ENCODE measurements around the gene TMEM52.

GRCh38 chr1:1876335-1876930 is 42.6 kb downstream of the TMEM52 start:
- TF ChIP-seq, protein P1, sequence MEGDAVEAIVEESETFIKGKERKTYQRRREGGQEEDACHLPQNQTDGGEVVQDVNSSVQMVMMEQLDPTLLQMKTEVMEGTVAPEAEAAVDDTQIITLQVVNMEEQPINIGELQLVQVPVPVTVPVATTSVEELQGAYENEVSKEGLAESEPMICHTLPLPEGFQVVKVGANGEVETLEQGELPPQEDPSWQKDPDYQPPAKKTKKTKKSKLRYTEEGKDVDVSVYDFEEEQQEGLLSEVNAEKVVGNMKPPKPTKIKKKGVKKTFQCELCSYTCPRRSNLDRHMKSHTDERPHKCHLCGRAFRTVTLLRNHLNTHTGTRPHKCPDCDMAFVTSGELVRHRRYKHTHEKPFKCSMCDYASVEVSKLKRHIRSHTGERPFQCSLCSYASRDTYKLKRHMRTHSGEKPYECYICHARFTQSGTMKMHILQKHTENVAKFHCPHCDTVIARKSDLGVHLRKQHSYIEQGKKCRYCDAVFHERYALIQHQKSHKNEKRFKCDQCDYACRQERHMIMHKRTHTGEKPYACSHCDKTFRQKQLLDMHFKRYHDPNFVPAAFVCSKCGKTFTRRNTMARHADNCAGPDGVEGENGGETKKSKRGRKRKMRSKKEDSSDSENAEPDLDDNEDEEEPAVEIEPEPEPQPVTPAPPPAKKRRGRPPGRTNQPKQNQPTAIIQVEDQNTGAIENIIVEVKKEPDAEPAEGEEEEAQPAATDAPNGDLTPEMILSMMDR (IDR thresholded peaks at IDR 0.05): no peak
- TF ChIP-seq POLR2A (IDR thresholded peaks at IDR 0.05): no peak
